Measurements from ENCODE around the gene CLIC1.
A peak's percentile ranks its signal among the peaks of the same experiment; 100 is the strongest.

The CLIC1 gene

GRCh38 chr6:31683591-31683990 lies 52.7 kb downstream of the CLIC1 start:
- no peak for TF ChIP-seq NFIC (IDR thresholded peaks at IDR 0.05)
- no peak for TF ChIP-seq EGR1 (IDR thresholded peaks at IDR 0.05)
- TF ChIP-seq USF1 (IDR thresholded peaks at IDR 0.05) = no peak
- TF ChIP-seq REST (IDR thresholded peaks at IDR 0.05; ENCODE audit: low read depth) = no peak
- TF ChIP-seq RAD21 (IDR thresholded peaks at IDR 0.05; ENCODE audit: low read depth) = no peak
- no peak for TF ChIP-seq EP300 (IDR thresholded peaks at IDR 0.05; ENCODE audit: borderline replicate concordance)
- TF ChIP-seq TEAD4 (IDR thresholded peaks at IDR 0.05) = no peak
- no peak for TF ChIP-seq ZBTB7A (IDR thresholded peaks at IDR 0.05; ENCODE audit: low read depth)

- TF ChIP-seq REST (IDR thresholded peaks at IDR 0.05; ENCODE audit: low read depth) (no peak), TCF12 (IDR thresholded peaks at IDR 0.05; ENCODE audit: low read depth) (peak; percentile 49; the same call in 1 of the 2 replicates), YY1 (IDR thresholded peaks at IDR 0.05; ENCODE audit: low read depth) (peak; percentile 16; the same call in 1 of the 2 replicates), USF1 (IDR thresholded peaks at IDR 0.05) (no peak), CREB1 (IDR thresholded peaks at IDR 0.05; ENCODE audit: low read depth) (no peak), TEAD4 (IDR thresholded peaks at IDR 0.05) (peak; percentile 10; the same call in 1 of the 2 replicates), ZBTB7A (IDR thresholded peaks at IDR 0.05; ENCODE audit: low read depth) (no peak; the same call in 1 of the 2 replicates), TAF1 (IDR thresholded peaks at IDR 0.05; ENCODE audit: low read depth) (0 out of 2 replicates have a peak, but pooled peaks have one; percentile 23), NFIC (IDR thresholded peaks at IDR 0.05) (peak; percentile 37), MAX (IDR thresholded peaks at IDR 0.05) (peak; percentile 24; the same call in 1 of the 2 replicates), EP300 (IDR thresholded peaks at IDR 0.05; ENCODE audit: borderline replicate concordance) (0 out of 2 replicates have a peak, but pooled peaks have one; percentile 29), EGR1 (IDR thresholded peaks at IDR 0.05) (no peak)
Observed at GRCh38 chr6:31681135-31681671, 55.1 kb downstream of the CLIC1 start.
